MM.1S (cell line): ENCODE results near the gene MRI1.

ENCODE experiments used
- DNase-seq: peaks from one replicate; pipeline ENCODE4 v3.0.0-alpha.2; 2015
- H2AFZ ChIP-seq: fragments of 300-600 bp; sonication (generic); 2 replicates; pipeline ENCODE4 v1.6.0; 2016; ENCODE audit warnings: antibody characterized with exemption, low read length
- H3F3A ChIP-seq: fragments of 300-600 bp; sonication (generic); 2 replicates; pipeline ENCODE4 v1.6.1; 2016; ENCODE audit warnings: mild to moderate bottlenecking, antibody characterized with exemption, low read length, moderate library complexity, mixed read lengths; ENCODE audit not compliant: insufficient read depth
- H3K27ac ChIP-seq: fragments of 300-600 bp; sonication (generic); 2 replicates; pipeline ENCODE4 v1.5.1; 2016; ENCODE audit warnings: mild to moderate bottlenecking, low read length
- H3K27me3 ChIP-seq: fragments of 300-600 bp; sonication (generic); replicated peaks from 2 replicates; pipeline ENCODE4 v1.6.0; 2016; ENCODE audit warnings: low read length; ENCODE audit not compliant: insufficient read depth
- H3K36me3 ChIP-seq: fragments of 300-600 bp; sonication (generic); replicated peaks from 2 replicates; pipeline ENCODE4 v1.6.1; 2016; ENCODE audit warnings: mild to moderate bottlenecking, low read length, mixed read lengths; ENCODE audit not compliant: insufficient read depth
- H3K4me1 ChIP-seq: fragments of 300-600 bp; sonication (generic); 2 replicates; pipeline ENCODE4 v1.6.1; 2016; ENCODE audit warnings: low read length, mixed read lengths
- H3K4me2 ChIP-seq: fragments of 300-600 bp; sonication (generic); 2 replicates; pipeline ENCODE4 v1.6.0; 2016; ENCODE audit warnings: low read depth, low read length
- H3K4me3 ChIP-seq: fragments of 300-600 bp; sonication (generic); 2 replicates; pipeline ENCODE4 v1.5.1; 2016; ENCODE audit warnings: low read length, mixed read lengths
- H3K79me2 ChIP-seq: fragments of 300-600 bp; sonication (generic); 2 replicates; pipeline ENCODE4 v1.6.1; 2016; ENCODE audit warnings: mixed run types, low read length, mixed read lengths
- H3K9ac ChIP-seq: fragments of 300-600 bp; sonication (generic); 2 replicates; pipeline ENCODE4 v1.6.1; 2016; ENCODE audit warnings: low read length, mixed read lengths
- H3K9me2 ChIP-seq: fragments of 300-600 bp; sonication (generic); replicated peaks from 2 replicates; pipeline ENCODE4 v1.6.1; 2016; ENCODE audit warnings: mild to moderate bottlenecking, low read length, mixed read lengths; ENCODE audit not compliant: insufficient read depth
- H3K9me3 ChIP-seq: fragments of 300-600 bp; sonication (generic); replicated peaks from 2 replicates; pipeline ENCODE4 v1.6.1; 2016; ENCODE audit warnings: mild to moderate bottlenecking, low read length, mixed read lengths; ENCODE audit not compliant: insufficient read depth
- H4K20me1 ChIP-seq: fragments of 300-600 bp; sonication (generic); 2 replicates; pipeline ENCODE4 v1.6.1; 2016; ENCODE audit warnings: mild to moderate bottlenecking, low read length, moderate library complexity, mixed read lengths; ENCODE audit not compliant: insufficient read depth
- CTCF ChIP-seq: fragments of 300-600 bp; sonication (generic); IDR thresholded peaks from 2 replicates; pipeline ENCODE4 v1.5.1; 2016; ENCODE audit warnings: antibody characterized with exemption, low read length, mixed read lengths
- EZH2 ChIP-seq: fragments of 300-600 bp; sonication (generic); optimal IDR thresholded peaks from 2 replicates; pipeline ENCODE3; 2017; ENCODE audit warnings: low read depth, mild to moderate bottlenecking, antibody characterized with exemption, low read length, mixed read lengths
- EZH2phosphoT487 ChIP-seq: fragments of 300-600 bp; sonication (generic); IDR thresholded peaks from 2 replicates; pipeline ENCODE4 v1.6.1; 2018; ENCODE audit warnings: antibody characterized with exemption, low read length

MRI1 gene

DNA sequence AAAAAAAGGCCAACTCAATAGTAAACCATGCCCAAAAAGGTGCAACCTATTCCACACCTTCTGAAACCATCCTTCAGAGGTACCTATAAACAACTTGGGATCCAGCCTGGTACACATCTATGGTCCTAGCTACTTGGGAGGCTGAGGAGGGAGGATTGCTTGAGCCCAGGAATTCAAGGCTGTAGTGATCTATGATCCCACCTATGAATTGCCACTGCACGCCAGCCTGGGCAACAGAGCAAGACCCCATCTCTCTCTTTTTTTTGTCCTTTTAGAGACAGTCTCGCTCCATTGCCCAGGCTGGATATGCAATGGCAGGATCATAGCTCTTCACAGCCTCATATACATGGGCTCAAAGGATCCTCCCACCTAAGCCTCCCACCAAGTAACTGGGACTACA is 57.0 kb downstream of the MRI1 start:
- no peaks in the 10 kb centered on the region for H3K27me3 ChIP-seq
- no peak overlapping the region for H3K27ac ChIP-seq
- H4K20me1 ChIP-seq, result no peaks in the 10 kb centered on the region
- no peaks in the 10 kb centered on the region for H3F3A ChIP-seq
- H3K36me3 ChIP-seq, result no peaks in the 10 kb centered on the region
- H3K4me1 ChIP-seq, result peaks cover 6% of the 10 kb centered on the region; the same call in 1 of the 2 replicates
- H2AFZ ChIP-seq, result no peak overlapping the region
- H3K9me3 ChIP-seq, result no peaks in the 10 kb centered on the region
- H3K9me2 ChIP-seq, result no peaks in the 10 kb centered on the region
- no peak for DNase-seq
- TF ChIP-seq EZH2, result no peak
- TF ChIP-seq CTCF, result no peak
- no peak for TF ChIP-seq EZH2phosphoT487
- H3K4me2 ChIP-seq, result no peak overlapping the region
- H3K9ac ChIP-seq, result no peak overlapping the region
- no peak overlapping the region for H3K4me3 ChIP-seq
- H3K79me2 ChIP-seq, result 0 out of 2 replicates have a peak, but pooled peaks cover 2% of the 10 kb centered on the region

GRCh38 chr19:13823256-13823655 is 58.9 kb downstream of the MRI1 start:
- Histone ChIP-seq H3K9me3 (no peaks in the 10 kb centered on the region), H3K27me3 (no peaks in the 10 kb centered on the region), H3K36me3 (no peaks in the 10 kb centered on the region), H3F3A (no peaks in the 10 kb centered on the region), H3K9ac (no peak overlapping the region), H2AFZ (no peak overlapping the region), H3K4me1 (no peaks in the 10 kb centered on the region), H4K20me1 (no peaks in the 10 kb centered on the region), H3K4me3 (no peak overlapping the region), H3K79me2 (no peaks in the 10 kb centered on the region), H3K4me2 (no peak overlapping the region), H3K27ac (no peak overlapping the region), H3K9me2 (no peaks in the 10 kb centered on the region)
- no peak for TF ChIP-seq EZH2
- no peak for TF ChIP-seq EZH2phosphoT487
- TF ChIP-seq CTCF, result no peak
- no peak for DNase-seq
